ENCODE measurements around the gene ZIC1. TPM values are rescaled to one million over a fixed set of nuclear protein-coding genes. Genes with fewer than 3 reads are reported as not detected.
A peak's percentile ranks its signal among the peaks of the same experiment; 100 is the strongest.

Gene ZIC1
- total RNA-seq, 1 donor from 2014 or later, result 12.8 TPM

GRCh38 chr3:147410116-147410525 is 956 bp downstream of the ZIC1 start:
- H3K4me1 Mint-ChIP-seq (ENCODE audit: low read depth), result peaks cover 53% of the 10 kb centered on the region
- H3K27me3 Mint-ChIP-seq (ENCODE audit: low read depth), result peaks cover 66% of the 10 kb centered on the region
- DNase-seq (ENCODE audit: low spot score), result peak; percentile 94
- H3K9me3 Mint-ChIP-seq (ENCODE audit: low read depth), result no peaks in the 10 kb centered on the region
- H3K27ac Mint-ChIP-seq (ENCODE audit: unreplicated experiment), result no peak overlapping the region
- TF ChIP-seq CTCF (IDR thresholded peaks at IDR 0.05), result no peak
- peaks cover 8% of the 10 kb centered on the region for H3K36me3 Mint-ChIP-seq (ENCODE audit: low read depth)
- H3K4me3 Mint-ChIP-seq (ENCODE audit: unreplicated experiment), result peak overlapping the region; percentile 64

GRCh38 chr3:147410526-147411237 is 1.5 kb downstream of the ZIC1 start:
- TF ChIP-seq CTCF (IDR thresholded peaks at IDR 0.05), result no peak
- DNase-seq (ENCODE audit: low spot score), result peak; percentile 93
- peak overlapping the region; percentile 64 for H3K4me3 Mint-ChIP-seq (ENCODE audit: unreplicated experiment)
- H3K27ac Mint-ChIP-seq (ENCODE audit: unreplicated experiment), result peak overlapping the region; percentile 30
- peaks cover 8% of the 10 kb centered on the region for H3K36me3 Mint-ChIP-seq (ENCODE audit: low read depth)
- peaks cover 63% of the 10 kb centered on the region for H3K27me3 Mint-ChIP-seq (ENCODE audit: low read depth)
- no peaks in the 10 kb centered on the region for H3K9me3 Mint-ChIP-seq (ENCODE audit: low read depth)
- H3K4me1 Mint-ChIP-seq (ENCODE audit: low read depth), result peaks cover 58% of the 10 kb centered on the region

- peak overlapping the region; percentile 64 for H3K4me3 Mint-ChIP-seq (ENCODE audit: unreplicated experiment)
- H3K4me1 Mint-ChIP-seq (ENCODE audit: low read depth), result peaks cover 59% of the 10 kb centered on the region
- H3K27me3 Mint-ChIP-seq (ENCODE audit: low read depth), result peaks cover 62% of the 10 kb centered on the region
- no peak for DNase-seq (ENCODE audit: low spot score)
- no peaks in the 10 kb centered on the region for H3K9me3 Mint-ChIP-seq (ENCODE audit: low read depth)
- peak overlapping the region; percentile 30 for H3K27ac Mint-ChIP-seq (ENCODE audit: unreplicated experiment)
- no peak for TF ChIP-seq CTCF (IDR thresholded peaks at IDR 0.05)
- peaks cover 8% of the 10 kb centered on the region for H3K36me3 Mint-ChIP-seq (ENCODE audit: low read depth)
These were observed 2.2 kb downstream of the ZIC1 start for GRCh38 chr3:147411238-147411814.

- TF ChIP-seq CTCF (IDR thresholded peaks at IDR 0.05), result no peak
- H3K4me1 Mint-ChIP-seq (ENCODE audit: low read depth), result peaks cover 54% of the 10 kb centered on the region
- H3K9me3 Mint-ChIP-seq (ENCODE audit: low read depth), result no peaks in the 10 kb centered on the region
- peak overlapping the region; percentile 30 for H3K27ac Mint-ChIP-seq (ENCODE audit: unreplicated experiment)
- H3K4me3 Mint-ChIP-seq (ENCODE audit: unreplicated experiment), result peak overlapping the region; percentile 64
- H3K27me3 Mint-ChIP-seq (ENCODE audit: low read depth), result peaks cover 57% of the 10 kb centered on the region
- no peak for DNase-seq (ENCODE audit: low spot score)
- peaks cover 8% of the 10 kb centered on the region for H3K36me3 Mint-ChIP-seq (ENCODE audit: low read depth)
These were observed 2.7 kb downstream of the ZIC1 start for GRCh38 chr3:147411815-147412241.

GRCh38 chr3:147412261-147412916 is 3.2 kb downstream of the ZIC1 start:
- Mint-ChIP-seq H3K27me3 (ENCODE audit: low read depth) (peaks cover 54% of the 10 kb centered on the region), H3K4me3 (ENCODE audit: unreplicated experiment) (peak overlapping the region; percentile 64), H3K4me1 (ENCODE audit: low read depth) (peaks cover 54% of the 10 kb centered on the region), H3K9me3 (ENCODE audit: low read depth) (no peaks in the 10 kb centered on the region), H3K36me3 (ENCODE audit: low read depth) (peaks cover 8% of the 10 kb centered on the region), H3K27ac (ENCODE audit: unreplicated experiment) (peak overlapping the region; percentile 30)
- TF ChIP-seq CTCF (IDR thresholded peaks at IDR 0.05), result no peak
- DNase-seq (ENCODE audit: low spot score), result no peak
